Kasumi-1 (cell line): ENCODE data around the gene PCSK4.
A peak's percentile ranks its signal among the peaks of the same experiment; 100 is the strongest.
"Not testable (repeated sequence)": the region's sequence is repeated elsewhere in the genome, so short reads cannot be mapped to it uniquely, and the experiment has no call there.

ENCODE experiments used
- DNase-seq, 2 experiments: peaks; one replicate each; lab custom pipeline; 2025; lab: John Stamatoyannopoulos, UW

The PCSK4 gene

GRCh38 chr19:1505012-1505411 lies 14.9 kb upstream of the PCSK4 start:
- DNase-seq: no peak

GRCh38 chr19:1503925-1504773 lies 14.0 kb upstream of the PCSK4 start:
- DNase-seq: no peak

GRCh38 chr19:1503089-1503924 lies 13.2 kb upstream of the PCSK4 start:
- DNase-seq: peak in 1 of 2 experiments; percentile 35

GRCh38 chr19:1502433-1503088 lies 12.4 kb upstream of the PCSK4 start:
- no peak for DNase-seq

GRCh38 chr19:1501200-1501595 lies 11.0 kb upstream of the PCSK4 start:
- no peak for DNase-seq

- DNase-seq: not testable (repeated sequence)
These were observed 9.1 kb upstream of the PCSK4 start for GRCh38 chr19:1499231-1499630.

GRCh38 chr19:1497578-1498235 lies 7.6 kb upstream of the PCSK4 start:
- no peak for DNase-seq

- DNase-seq: no peak
These were observed 6.8 kb upstream of the PCSK4 start for GRCh38 chr19:1496714-1497577.

- no peak for DNase-seq
These were observed 5.9 kb upstream of the PCSK4 start for GRCh38 chr19:1495799-1496713.

- DNase-seq: no peak
These were observed 5.1 kb upstream of the PCSK4 start for GRCh38 chr19:1495051-1495798.

GRCh38 chr19:1494115-1494815 lies 4.1 kb upstream of the PCSK4 start:
- no peak for DNase-seq

- no peak for DNase-seq
These were observed 2.4 kb upstream of the PCSK4 start for GRCh38 chr19:1492474-1493006.

GRCh38 chr19:1491849-1492170 lies 1.7 kb upstream of the PCSK4 start:
- DNase-seq: no peak

- DNase-seq: no peak
These were observed 1.1 kb upstream of the PCSK4 start, which contains the start of gene REEP6 for GRCh38 chr19:1491114-1491848. Gene REEP6 (plus strand): TSS chr19:1491181. CDS start chr19:1491270, 89 bp downstream.

- DNase-seq: no peak
These were observed 463 bp downstream of the PCSK4 start for GRCh38 chr19:1489463-1490310.

GRCh38 chr19:1488282-1488601 lies 1.9 kb downstream of the PCSK4 start:
- DNase-seq: no peak
